Neural cell (in vitro differentiated cells): ENCODE measurements around the gene NDUFAB1.
A peak's percentile ranks its signal among the peaks of the same experiment; 100 is the strongest.

Source experiments
- CTCF ChIP-seq: fragments of 450-650 bp; IDR thresholded peaks from 2 replicates; pipeline ENCODE4 v1.5.1; 2014; ENCODE audit warnings: antibody characterized with exemption, mild to moderate bottlenecking, moderate library complexity; ENCODE audit not compliant: poor library complexity, severe bottlenecking
- EP300 ChIP-seq: fragments of 450-650 bp; conservative IDR thresholded peaks from 2 replicates; pipeline ENCODE4 v1.6.1; 2014; ENCODE audit warnings: antibody characterized with exemption, mild to moderate bottlenecking, moderate library complexity; ENCODE audit not compliant: poor library complexity, severe bottlenecking
- EZH2 ChIP-seq: fragments of 200-600, 300-800 bp; shearing (Covaris generic), sonication (generic); IDR thresholded peaks from 2 replicates; pipeline ENCODE4 v1.6.1; 2014; ENCODE audit warnings: antibody characterized with exemption, low read length, borderline replicate concordance, mild to moderate bottlenecking; ENCODE audit not compliant: insufficient read depth, poor library complexity, severe bottlenecking
- POLR2AphosphoS5 ChIP-seq: IDR thresholded peaks from 2 replicates; pipeline ENCODE4 v1.6.1; 2012
- RAD21 ChIP-seq: fragments of 450-650 bp; conservative IDR thresholded peaks from 2 replicates; pipeline ENCODE4 v1.6.1; 2014; ENCODE audit warnings: antibody characterized with exemption, mild to moderate bottlenecking, moderate library complexity
- REST ChIP-seq: IDR thresholded peaks from 2 replicates; pipeline ENCODE4 v1.6.1; 2012; ENCODE audit warnings: borderline replicate concordance
- TAF1 ChIP-seq: IDR thresholded peaks from 2 replicates; pipeline ENCODE4 v1.6.1; 2012; ENCODE audit warnings: low read depth

- TF ChIP-seq CTCF (no peak), REST (peak; percentile 64), EP300 (peak; percentile 27), EZH2 (no peak), POLR2AphosphoS5 (peak; percentile 89), RAD21 (no peak), TAF1 (peak; percentile 88)
Measured at GRCh38 chr16:23640931-23641765, 45.0 kb upstream of the NDUFAB1 start, which contains the start of the genes DCTN5 and PALB2.
